ENCODE results near the gene ZNF470. TPM values are rescaled to one million over a fixed set of nuclear protein-coding genes. Genes with fewer than 3 reads are reported as not detected.

Gene ZNF470
- total RNA-seq, 2 donors from 2014 or later: 1.9 to 2.5 TPM

GRCh38 chr19:56573914-56574313 is 6.6 kb downstream of the ZNF470 start:
- DNase-seq (ENCODE audit: low spot score): no peak
- Histone ChIP-seq H3K9me3 (peaks cover 54 to 98% of the 10 kb centered on the region in 2 donors), H3K27ac (no peak overlapping the region), H3K36me3 (peaks cover 81% of the 10 kb centered on the region), H3K27me3 (no peaks in the 10 kb centered on the region), H3K4me1 (no peaks in the 10 kb centered on the region), H3K4me3 (no peak overlapping the region)
- TF ChIP-seq CTCF (IDR thresholded peaks at IDR 0.05): no peak

GRCh38 chr19:56577719-56578602 is 10.7 kb downstream of the ZNF470 start:
- H3K4me3 ChIP-seq: no peak overlapping the region
- no peak for TF ChIP-seq CTCF (IDR thresholded peaks at IDR 0.05)
- no peak for DNase-seq (ENCODE audit: low spot score)
- H3K36me3 ChIP-seq: peaks cover 49% of the 10 kb centered on the region
- no peaks in the 10 kb centered on the region for H3K4me1 ChIP-seq
- peaks cover 66 to 100% of the 10 kb centered on the region in 2 donors for H3K9me3 ChIP-seq
- H3K27ac ChIP-seq: no peak overlapping the region
- no peaks in the 10 kb centered on the region for H3K27me3 ChIP-seq

- H3K27ac ChIP-seq: no peak overlapping the region
- DNase-seq (ENCODE audit: low spot score): no peak
- H3K4me1 ChIP-seq: peaks cover 0 to 19% of the 10 kb centered on the region in 2 donors
- peak overlapping the region; percentile 85 to 97 for H3K4me3 ChIP-seq
- H3K27me3 ChIP-seq: no peaks in the 10 kb centered on the region
- no peak for TF ChIP-seq CTCF (IDR thresholded peaks at IDR 0.05)
- no peaks in the 10 kb centered on the region for H3K9me3 ChIP-seq
- no peaks in the 10 kb centered on the region for H3K36me3 ChIP-seq
Measured at GRCh38 chr19:56594446-56594782, 27.1 kb downstream of the ZNF470 start.

GRCh38 chr19:56594783-56595547 is 27.7 kb downstream of the ZNF470 start, which contains the start of gene ZNF71:
ZNF71 (plus strand) TSS chr19:56595302; CDS start chr19:56601559, 6,257 bp downstream.
- Histone ChIP-seq H3K9me3 (no peaks in the 10 kb centered on the region), H3K27ac (peak within 1 kb of the TSS; percentile 61 to 86), H3K36me3 (no peaks in the 10 kb centered on the region), H3K27me3 (no peaks in the 10 kb centered on the region), H3K4me1 (peaks cover 0 to 19% of the 10 kb centered on the region in 2 donors), H3K4me3 (peak within 1 kb of the TSS; percentile 85 to 97)
- TF ChIP-seq CTCF (IDR thresholded peaks at IDR 0.05): peak in 1 of 2 donors; percentile 15
- DNase-seq (ENCODE audit: low spot score): peak; percentile 88

- Histone ChIP-seq H3K27ac (peak overlapping the region; percentile 61 to 86), H3K4me1 (peaks cover 0 to 19% of the 10 kb centered on the region in 2 donors), H3K4me3 (peak overlapping the region; percentile 85 to 97), H3K9me3 (no peaks in the 10 kb centered on the region), H3K27me3 (no peaks in the 10 kb centered on the region), H3K36me3 (no peaks in the 10 kb centered on the region)
- TF ChIP-seq CTCF (IDR thresholded peaks at IDR 0.05): no peak
- DNase-seq (ENCODE audit: low spot score): no peak
Measured at GRCh38 chr19:56595548-56595899, 28.3 kb downstream of the ZNF470 start.
